GM21515 (cell line): ENCODE results near the gene ODC1.
"Not testable (repeated sequence)": the region's sequence is repeated elsewhere in the genome, so short reads cannot be mapped to it uniquely, and the experiment has no call there.

ENCODE experiments used
- ATAC-seq: cut with Tn5 transposase; IDR thresholded peaks from one replicate; pipeline ENCODE4 v1.9.1; 2021; ENCODE audit not compliant: unreplicated experiment

ODC1 gene

DNA sequence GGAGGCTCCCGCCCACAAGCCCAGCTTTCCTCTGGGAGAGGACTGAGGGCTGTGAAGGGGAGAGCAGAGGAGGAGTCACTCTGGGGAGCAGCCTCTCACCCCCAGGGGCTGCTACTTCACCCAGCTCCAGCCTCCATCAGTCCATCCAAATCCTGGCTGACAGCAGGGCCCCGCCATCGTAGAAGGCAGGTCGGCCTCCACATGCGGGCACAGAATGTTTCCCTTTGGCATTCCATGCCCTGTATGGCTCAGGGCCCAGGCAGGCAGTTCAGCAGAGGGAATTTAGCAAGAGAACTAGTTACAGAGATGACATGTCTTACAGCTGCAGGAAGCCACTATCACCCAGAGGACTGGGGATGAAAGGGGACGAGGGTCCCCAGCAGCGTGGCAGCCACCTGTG lies 6.4 kb upstream of the ODC1 start:
- no peak for ATAC-seq

DNA sequence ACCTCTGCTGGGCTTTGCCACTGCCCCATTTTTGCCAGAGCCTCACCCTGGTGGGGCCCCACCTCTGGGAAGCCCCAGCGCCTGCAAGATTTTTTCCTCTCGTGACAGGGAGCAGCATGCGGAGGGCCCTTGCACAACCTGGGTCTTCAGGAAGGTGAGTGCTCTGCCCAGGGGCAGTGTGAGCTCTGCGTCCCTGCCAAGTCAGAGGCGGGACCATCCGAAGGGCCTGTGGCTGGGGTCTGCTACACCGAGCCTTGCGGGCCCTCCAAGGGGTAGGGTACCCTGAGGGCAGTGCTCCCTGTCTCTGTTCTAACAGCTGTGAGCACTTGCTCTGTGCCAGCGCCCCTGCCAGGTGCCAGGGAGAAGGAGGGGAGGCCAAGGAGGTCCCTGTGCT lies 5.8 kb upstream of the ODC1 start:
- no peak for ATAC-seq

DNA sequence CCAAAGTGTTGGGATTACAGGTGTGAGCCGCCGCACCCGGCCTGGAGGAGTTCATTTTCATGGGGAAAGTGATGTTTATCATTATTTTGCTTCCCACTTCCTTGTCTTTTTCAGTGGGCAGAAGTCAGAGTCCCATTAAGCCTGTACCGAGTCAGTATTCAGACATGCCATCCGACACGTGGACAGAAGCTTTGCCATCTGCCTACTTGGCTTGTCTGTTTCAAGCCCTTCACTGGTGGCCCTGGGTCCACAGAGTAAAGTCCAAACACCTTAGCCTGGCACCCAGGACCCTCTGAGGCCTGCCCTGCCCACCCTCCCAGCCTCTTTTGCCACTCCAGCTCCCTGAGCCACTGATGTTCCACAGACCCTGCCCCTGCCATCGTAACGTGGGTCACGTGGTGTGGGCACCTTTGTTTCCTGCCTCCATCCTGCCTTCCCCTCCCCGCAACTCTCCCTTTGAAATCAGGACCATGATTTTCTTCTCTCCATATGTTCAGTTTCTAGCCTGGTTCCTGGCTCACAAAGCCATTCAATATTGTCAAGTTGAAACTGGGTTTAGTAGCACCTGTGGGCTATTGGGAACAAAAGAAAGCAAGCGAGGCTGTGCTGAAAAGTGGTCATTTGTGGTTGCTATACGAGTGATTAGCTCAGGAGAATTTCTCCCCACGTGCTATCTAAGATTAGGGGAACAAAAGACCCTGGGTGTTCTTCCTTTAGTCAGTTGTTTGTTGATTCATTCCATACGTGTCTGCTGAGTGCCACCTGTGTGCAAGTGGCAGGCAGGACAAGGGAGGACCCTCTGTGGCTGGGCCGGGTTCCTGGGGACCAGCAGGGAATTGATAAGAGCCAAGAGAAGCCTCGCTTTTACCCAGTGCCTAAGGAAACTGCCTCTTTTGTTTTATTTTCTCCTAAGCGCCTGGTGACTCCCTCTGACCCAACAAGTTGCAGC lies 5.1 kb upstream of the ODC1 start:
- ATAC-seq = no peak

DNA sequence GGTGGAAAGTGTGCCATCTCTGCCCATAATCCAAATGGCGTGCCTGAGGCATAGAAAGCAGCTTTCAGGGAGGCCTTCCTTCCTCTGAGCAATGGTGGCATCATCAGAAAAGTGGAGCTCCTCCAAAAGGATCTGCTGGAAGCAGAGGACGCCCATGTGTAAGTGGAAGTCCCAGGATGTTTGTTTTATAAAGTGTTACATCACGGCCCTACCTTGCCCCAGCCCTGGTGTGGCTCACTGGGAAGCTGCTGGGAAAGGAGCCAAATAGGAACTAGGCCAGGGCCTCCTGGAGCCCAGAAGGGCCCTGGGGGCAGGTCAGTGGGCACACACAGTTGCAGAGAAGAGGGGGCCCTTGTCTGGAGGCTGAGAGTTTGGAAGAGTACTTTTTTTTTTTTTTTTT lies 4.2 kb upstream of the ODC1 start:
- ATAC-seq = no peak

DNA sequence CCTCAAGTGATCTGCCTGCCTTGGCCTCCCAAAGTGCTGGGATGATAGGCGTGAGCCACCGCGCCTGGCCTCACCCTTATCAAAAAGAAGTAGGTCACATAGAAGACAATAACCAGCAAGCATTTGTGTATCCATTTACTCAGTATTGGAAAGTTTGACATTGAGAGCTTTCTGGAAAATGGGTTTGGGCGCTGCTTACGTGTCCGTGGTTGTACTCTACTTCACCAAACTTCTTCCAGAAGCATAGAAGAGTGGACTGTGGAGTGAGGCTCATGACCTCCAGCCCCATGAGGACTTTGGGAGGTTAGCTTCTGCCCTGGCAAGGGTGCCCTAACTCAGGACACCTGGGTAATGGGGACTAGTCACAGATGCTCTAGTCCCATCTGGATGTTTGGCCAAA lies 3.7 kb upstream of the ODC1 start:
- ATAC-seq = no peak

DNA sequence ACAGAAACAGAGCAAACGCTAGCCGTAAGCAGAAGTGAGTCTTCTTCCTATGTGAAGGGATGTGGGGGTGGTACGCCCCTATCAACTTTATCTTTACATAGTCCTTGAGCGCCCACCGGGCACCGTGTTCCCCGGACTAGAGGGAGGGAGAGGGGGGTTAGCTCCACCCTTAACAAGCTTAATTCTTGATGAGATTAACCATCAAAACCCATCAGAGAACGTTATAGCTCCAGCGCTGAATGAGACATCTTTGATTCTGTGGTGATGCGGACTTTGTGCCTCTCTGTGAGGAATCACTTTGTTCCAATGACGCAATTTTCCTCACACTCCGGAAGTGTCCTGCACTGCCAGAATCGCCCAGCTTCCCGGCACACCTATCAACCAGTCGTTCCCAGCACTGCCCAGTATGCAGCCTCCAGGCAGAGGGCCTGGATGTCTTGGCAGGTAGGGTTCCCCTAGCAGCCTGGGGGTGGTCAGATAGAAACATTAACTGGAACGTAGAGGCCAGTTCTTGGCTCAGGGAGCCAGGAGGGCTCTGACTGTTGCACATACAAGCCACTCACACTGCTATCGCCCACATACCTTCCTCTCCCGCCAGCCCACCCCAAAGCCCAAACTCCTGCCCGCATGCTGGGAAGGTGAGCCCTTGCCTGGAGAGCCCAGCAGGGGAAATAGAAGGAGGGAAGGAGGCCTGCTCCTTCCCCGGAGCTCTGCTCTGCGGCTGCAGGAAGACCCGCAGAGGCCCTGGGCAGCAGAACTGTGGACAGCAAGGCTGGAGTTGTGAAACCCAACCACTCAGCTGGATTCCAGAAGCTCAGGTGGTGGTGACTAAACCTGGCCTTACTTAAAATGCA lies 1.9 kb upstream of the ODC1 start:
- ATAC-seq = no peak

DNA sequence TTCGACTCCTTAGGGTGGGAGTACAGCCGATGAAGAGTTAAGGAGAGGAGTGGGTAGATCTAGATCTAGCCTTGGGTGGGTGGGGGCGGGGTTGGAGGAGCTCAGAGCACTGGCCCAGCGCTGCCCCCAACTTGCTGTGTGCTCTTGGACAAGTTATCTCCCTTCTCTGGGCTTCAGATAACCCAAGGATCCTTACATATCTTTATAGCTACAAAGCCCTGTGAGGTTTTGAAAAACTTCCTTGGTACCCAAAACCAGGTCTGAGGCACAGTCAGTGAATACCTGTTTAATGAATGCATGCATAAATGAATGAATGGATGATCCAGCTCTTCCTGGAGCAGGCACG lies 1.3 kb upstream of the ODC1 start:
- no peak for ATAC-seq

DNA sequence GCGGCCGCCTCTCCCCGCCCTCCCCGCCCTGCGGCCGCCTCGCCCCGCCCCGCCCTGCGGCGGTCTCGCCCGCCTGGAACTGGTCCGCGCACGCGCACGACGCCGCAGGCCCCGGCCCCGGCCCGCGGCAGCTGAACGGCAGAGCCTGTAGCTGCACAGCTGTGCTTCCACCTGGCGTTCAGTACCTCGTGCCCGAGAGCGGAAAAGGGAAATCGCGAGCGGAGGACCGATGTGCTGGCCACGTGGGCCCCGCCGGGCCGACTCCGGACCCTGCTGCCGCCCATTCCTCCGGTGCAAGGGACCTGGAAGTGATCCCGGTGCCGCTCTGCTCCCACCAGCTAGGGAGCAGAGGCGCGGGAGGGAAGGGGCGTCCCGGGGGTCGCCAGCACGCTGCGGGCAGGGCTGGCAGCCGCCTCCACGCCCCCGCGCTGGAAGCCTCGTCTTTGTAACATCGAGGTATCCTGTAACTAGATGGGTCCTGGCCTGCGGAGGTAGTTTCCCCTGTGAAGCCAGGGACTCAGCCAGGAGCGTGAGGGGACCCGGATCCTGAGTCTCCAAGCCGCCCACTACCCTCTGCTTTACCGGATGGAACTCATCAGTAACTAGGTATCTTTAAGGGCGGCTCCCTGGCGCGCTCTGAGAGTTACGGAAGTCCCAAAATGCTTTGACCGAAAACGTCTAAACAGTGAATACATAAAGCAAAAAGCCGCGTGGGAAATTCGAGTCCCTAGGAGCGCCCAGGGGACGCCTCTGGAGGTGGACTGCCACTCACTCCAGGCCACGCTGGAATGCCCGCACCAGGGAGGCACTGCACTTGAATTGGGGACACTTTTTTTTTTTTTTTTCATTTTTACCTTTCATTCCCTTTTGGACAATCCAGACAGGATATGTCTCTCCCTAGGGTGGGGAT lies 704 bp upstream of the ODC1 start:
- peak; percentile 67 for ATAC-seq

DNA sequence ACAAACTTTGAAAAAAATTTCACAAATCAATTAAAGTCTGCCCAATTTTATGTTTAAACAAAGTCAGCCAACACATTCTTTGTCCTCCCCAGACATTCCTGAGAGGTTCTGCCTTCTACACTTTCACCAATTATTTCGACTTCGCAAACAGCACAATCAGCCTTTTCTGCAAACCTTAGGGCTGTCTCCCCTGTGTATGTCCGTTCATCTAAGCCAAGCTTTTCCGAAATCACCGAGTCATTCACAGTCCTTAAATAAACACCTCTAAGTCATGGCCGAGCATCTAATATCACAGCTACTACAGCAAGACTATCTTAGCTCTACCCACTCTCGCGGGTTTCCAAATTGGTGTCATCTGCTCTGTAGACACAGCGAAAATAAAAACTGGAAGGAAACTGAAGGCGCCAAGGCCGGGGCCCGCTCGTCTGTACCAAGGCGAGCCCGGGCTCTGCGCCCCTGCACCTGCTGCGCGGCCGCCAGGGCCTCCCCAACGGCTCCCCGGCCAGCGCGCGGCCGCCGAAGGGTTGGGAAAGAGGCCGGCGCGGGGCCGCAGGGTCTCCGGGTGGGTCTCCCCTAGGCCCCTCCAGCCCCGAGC lies 730 bp downstream of the ODC1 start:
- ATAC-seq = peak; percentile 32

DNA sequence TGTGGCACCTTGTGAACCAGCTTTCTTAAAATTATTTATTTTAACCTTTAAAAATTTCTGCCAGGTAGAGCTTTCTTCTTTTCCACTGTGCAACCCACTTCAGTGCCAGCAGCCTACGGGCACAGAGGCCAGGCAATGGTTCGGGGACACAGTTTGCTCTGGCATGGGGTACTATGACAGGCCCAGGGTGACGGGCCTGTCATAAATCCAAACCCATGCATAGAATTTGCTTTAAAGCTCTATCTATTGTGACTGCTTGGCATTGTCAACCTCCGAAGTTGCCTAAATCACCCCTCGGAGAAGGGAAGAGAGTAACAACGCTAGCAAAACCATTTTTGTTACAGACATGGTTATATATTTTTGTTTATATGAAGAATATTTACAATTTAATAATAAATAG lies 1.5 kb downstream of the ODC1 start:
- no peak for ATAC-seq

DNA sequence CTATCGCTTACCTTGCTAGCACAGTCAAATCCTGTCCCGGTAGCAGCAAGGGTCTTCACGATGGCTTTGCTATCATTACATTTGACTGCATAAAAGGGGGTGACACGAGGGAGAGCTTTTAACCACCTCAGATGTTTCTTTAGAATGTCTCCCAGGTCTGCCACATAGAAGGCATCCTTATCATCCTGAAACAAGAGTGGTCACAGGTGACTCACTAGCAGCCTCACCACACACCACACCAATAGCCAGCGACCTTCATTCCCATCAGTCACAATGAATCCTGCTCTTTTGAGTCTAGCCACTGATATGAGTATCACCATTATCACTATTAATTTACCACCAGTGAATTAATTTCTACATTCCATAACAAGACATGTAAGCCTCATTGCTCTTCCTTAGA lies 3.7 kb downstream of the ODC1 start:
- no peak for ATAC-seq

DNA sequence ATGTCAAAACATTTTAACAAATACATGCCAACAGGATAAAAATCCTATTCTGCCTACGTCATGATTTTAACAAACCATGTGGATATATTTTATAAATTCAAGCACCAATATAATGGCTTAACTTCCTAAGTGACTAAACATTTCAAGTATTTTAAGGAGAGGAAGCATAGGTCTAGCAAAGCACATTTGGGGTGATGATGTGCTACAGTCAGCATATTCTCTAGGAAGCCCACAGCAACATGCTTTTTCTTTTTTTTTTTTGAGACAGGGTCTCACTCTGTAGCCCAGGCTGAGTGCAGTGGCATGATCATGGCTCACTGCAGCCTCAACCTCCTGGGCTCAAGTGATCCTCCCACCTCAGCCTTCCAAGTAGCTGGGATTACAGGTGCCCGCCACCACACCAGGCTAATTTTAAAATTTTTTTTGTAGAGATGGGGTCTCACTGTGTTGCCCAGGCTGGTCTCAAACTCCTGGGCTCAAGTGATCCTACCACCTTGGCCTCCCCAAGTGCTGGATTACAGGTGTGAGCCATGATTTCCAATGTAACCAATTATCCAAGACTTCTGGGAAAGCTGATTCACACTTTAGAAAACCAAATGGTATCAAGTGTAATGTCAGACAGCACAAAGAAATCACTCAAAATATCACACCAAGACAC lies 5.5 kb downstream of the ODC1 start:
- not testable (repeated sequence) for ATAC-seq

DNA sequence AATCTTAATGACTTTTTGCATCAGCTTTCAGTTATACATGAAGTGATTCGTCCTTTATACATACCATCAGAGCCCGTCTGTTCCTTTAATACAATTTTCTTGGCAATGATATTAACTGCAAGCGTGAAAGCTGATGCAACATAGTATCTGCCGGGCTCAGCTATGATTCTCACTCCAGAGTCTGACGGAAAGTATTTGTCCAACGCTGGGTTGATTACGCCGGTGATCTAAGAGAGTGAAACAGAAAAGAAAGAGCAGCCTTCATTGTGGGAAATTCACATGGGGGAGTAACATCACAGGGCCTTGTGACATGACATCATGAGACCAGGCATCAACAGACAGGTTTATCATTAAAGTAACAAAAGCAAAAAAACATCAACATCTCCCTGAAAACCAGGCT lies 6.2 kb downstream of the ODC1 start:
- ATAC-seq = no peak

DNA sequence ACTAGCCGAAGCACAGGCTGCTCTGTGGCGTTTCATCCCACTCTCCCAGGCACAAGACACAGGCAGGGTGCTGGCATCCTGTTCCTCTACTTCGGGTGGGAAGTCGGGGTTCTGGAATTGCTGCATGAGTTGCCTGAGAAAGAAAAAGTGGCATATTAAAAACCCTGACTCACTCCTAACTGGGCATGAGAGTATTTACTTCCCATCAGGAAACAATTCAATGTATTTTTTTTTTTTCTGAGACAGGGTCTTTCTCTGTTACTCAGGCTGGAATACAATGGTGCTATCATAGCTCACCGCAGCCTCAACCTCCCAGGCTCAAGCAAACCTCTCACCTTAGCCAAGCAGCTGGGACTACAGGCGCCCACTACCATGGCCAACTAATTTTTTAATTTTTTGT lies 7.4 kb downstream of the ODC1 start:
- ATAC-seq = no peak

DNA sequence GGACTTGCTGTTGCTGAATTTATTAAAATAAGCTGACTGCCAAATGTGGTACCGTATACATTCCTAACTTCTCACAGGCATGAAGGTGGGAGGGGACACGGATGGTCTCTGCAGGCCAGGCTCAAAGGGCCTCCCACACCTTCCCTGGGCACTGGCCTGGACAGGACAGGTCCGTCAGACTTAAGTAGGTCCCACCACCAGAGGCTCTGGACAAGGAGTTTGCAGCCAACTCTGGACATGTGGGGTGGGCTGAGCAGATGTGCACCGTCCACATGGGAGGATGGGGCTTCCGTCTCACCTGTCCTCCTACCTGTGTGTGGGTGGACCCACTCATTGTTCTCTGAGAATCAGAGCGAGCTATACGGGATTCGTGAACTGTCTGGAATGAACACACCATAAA lies 8.2 kb downstream of the ODC1 start:
- ATAC-seq = no peak

DNA sequence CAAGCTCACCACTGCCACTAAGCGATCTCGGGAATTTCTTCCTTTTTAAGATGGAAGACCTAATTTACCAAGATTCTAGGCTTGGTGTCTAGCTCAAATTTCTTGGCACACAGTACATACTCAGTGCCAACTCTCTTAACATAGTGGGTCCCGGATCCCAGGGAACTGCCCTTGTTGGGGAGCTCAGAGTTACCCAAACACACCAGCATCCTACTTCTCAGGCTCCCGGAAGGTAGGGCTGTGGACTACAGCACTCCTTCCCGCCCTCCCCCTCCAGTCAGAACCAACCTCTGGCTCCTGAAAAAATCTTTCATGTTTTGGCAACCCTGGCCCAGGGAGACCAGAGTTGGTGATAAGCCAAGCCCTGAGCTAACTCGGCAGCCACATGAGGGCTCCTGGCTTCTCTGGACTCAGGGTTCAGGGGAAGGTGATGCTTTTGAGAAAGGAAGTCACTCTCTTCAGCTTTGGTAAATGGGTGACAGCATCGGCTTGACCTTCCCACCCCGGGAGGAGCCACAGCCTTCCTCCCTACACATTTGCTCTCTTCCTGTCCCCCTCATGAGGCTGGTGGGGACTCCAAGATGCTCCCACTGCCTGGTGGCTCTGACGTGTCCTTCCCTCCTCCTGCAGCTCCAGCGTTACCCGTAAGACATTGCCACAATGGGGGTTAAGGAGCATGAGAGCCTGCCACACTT lies 8.8 kb downstream of the ODC1 start:
- ATAC-seq = no peak

DNA sequence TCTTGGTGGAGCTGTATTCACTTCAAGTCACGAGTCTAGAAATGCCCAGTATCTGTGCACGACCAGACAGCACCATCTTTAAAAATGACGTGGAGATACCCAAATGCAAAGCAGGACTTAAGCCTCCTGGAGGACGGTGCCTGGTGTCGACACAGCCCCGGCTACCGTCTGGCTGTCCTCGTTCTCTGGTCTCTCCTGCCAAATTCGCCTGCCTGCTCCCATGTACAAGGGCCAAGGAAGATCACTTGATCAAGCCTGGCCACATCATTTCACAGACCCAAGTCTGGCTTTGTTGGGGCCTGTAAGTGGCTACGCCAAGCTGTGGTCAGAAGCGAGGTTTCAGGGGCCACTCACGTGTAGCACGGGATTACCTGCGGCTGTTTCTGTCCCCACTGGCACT lies 9.4 kb downstream of the ODC1 start:
- ATAC-seq = no peak

DNA sequence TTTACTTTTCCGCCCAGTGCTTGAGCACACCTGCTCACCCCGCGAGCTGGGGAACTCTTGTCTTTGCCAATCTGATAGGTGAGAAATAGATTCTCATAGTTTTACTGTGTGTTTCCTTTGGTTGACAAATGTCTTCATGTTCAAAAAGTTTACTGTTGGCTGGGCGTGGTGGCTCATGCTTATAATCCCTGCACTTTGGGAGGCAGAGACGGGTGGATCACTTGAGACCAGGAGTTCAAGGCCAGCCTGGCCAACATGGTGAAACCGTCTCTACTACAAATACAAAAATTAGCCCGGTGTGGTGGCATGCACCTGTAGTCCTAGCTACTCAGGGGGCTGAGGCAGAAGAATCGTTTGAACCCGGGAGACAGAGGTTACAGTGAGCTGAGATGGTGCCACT lies 10.3 kb downstream of the ODC1 start:
- no peak for ATAC-seq

DNA sequence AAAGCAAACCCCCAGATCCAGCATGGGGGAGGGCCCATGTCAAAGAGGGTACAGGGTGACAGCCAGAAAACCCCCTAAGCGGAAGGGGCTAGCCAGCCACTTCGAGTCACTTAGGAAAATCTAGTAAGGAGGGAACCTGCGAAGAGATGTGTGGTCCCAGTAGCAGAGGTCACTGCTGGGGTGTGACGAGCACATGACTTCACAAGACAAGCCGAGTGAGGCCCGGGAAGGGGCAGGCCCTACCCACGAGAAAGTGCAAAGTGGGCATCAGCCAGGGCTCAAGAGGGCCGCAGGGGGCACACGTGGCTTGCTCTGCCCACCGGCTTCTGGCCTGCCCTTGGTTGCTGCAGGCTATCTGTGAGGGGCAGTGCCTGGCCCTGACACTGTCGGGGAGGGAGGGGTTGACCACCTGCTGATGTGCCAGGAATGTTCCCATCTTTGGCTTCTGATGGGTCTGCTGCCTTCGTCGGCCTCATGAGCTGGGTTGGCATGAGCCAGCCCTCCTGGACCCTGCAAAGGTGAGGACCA lies 11.5 kb downstream of the ODC1 start:
- no peak for ATAC-seq

DNA sequence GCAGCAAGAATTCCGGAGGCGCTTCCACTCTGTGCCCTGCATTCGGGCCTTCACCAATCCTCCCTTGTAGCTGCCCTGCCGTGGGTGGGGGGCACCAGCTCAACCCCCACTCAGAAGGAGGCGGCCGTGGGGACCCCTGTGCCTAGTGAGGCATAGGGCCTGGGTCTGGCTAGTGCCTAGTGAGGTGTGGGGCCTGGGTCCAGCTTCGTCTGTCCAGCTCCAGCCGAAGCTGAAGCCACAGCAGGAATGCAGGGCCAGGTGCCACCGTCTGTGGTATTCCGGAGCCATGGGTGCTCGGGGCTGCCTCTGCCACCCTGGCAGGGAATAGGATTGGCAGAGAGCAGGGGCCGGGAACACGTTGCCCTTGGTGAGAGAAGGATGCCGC lies 12.3 kb downstream of the ODC1 start:
- no peak for ATAC-seq
